ENCODE results near the gene PDGFA.

Gene PDGFA

DNA sequence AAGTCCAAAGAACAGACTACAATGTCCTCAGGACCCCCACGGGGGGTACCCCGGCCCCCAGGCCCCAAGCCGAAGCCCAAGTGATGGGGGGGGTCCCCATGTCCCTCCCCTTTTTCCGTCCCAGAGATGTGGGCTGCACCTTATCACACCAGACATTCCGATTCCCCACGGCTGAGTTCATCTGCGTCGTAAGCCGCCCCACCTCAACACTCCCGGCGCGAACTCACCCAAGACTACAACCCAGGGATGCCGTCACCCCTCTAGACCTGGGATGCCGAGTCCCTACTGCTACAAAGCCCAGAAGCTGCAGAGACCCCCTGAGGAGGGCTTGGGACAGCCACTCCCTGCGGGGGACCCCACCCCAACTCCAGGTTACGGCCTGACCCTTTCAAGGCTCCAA, 14.5 kb downstream of the PDGFA start:
- no peak for DNase-seq

- no peak for DNase-seq
These were observed 15.2 kb downstream of the PDGFA start for GRCh38 chr7:504221-505111.

GRCh38 chr7:503575-504111, 16.0 kb downstream of the PDGFA start:
- no peak for DNase-seq

DNA sequence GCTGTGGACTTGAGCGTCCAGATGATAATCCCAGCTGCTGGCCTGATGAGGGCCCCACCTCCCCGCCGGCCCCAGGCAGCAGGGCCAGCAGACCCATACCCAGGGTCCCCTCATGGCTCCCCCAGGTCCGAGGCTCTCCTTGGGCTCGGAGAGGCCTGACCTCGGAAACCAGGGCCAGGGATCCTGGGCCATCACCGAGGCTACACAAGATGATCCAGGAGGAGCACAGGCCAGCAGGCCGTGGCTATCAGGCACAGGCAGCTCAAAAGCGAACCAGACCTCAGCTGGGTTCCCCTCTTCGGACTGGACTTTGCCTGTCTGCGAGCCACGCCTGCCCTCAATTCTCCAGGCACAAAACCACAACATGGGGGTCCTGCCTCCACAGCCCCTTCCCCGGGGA, 17.4 kb downstream of the PDGFA start:
- DNase-seq: no peak

GRCh38 chr7:501526-501925, 18.1 kb downstream of the PDGFA start:
- no peak for DNase-seq

DNA sequence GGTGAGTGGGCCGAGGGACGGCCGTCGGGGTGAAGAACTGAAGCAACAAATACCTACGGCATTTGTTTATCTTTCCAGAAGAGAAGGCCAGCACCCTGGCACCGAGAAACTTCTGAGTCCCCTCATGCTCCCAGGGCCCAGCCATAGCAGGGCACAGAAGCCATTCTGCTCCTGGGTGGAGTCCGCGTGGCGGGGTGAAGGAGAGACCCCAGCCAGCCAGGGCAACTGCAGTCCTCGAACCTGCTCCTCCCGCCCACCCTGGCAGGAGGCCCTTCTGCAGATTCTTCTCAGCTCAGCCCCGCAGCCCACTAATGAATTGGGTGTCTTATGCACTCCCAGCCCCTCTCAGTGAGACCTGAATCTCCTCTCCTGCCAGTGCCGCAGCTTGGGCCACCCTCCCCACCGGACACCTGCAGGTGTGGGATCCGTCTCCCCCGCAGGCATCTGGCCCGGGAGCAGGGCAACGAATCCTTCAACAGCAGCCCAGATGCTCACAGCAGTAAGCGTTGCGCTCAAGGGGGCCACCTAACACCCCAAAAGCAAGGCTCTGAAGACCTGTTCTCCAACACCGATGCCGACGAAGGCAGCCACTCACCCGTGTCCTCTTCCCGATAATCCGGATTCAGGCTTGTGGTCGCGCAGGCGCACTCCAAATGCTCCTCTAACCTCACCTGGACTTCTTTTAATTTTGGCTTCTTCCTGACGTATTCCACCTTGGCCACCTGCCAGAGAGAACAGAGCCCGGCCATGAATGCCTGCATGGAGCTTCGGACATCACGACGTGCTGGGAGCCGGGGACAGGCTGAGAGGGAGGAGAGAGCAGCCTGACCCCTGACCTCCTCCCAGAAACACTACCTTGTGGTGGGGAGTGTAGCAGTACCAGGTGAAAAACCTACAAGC, 18.9 kb downstream of the PDGFA start:
- no peak for DNase-seq

DNA sequence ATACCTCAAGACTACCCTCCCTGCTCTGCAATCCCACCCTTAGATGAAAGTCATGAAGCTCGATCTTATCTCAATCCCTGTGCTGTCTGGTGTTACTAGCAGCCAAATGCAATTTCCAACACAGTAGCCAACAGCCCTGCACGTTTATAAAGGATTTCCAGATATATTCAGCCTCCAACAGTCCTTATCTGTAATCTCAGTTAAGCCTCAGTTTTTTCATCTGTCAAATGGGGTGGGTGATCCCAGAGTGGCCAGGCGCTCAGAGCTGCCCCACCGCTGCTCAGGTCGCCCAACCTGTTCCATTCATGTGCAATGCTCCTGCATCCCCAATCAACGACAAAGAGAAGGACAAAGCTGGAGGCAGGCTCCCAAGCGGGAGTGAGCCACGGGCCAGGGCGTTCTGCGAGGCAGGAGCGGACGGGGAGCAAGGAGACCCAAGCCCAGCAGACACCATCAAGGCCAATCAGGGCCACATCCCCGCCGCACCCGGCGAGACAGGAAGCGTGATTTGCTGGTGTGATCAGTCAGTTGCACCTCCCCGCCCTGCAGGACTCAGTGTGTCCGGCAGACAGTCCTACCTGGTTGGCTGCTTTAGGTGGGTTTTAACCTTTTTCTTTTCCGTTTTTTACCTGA, 19.7 kb downstream of the PDGFA start:
- DNase-seq: no peak

DNA sequence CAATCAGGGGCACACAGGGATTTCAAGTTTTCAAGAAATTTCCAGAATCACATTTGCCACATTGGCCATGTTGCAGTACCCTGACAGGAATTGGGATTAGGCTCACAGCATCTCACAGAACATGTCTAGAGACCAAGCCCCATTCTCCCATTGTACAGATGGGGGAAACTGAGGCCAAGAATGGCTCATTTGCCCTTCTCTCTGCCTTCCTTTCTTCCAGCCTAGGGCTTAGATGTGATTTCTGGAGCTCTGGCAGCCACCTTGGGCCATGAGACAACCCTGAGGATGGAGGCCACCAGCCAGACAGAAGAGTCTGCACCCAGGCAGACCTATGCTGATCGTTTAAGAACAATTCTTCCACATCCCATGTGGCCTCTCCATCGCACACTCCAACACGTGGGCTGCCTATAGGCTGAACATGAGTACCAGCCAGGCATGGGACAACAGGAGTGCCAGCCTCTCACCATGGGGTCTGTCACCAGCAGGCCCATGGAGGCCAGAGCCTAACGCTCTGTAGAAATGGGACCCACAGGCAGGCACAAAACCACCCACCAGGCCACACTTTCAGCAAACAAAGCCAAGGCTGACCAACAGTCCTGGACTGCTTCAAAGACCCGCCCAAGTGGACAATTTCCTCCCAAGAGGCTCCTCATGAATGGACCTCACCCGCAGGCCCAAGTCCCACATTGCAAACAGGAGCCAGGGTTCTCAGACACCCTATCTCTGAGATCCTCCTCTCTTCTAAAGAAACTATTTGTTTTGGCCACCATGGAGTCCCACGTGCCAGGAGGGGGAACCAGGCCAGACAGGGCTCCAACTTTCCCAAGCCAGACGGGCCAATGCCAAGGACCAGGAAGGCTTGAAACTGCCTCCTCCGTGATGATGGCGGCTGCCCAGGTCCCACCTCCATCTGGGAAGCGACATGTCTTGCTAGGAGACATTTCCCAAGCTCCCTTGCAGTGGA, 20.7 kb downstream of the PDGFA start:
- no peak for DNase-seq

GRCh38 chr7:497946-498655, 21.5 kb downstream of the PDGFA start:
- peak in 22 of 51 donors; percentile 14 to 80 (median 40) for DNase-seq

- DNase-seq: no peak
These were observed 22.3 kb downstream of the PDGFA start for GRCh38 chr7:497346-497745.

GRCh38 chr7:496528-497295, 22.9 kb downstream of the PDGFA start:
- no peak for DNase-seq

GRCh38 chr7:495761-496321, 23.8 kb downstream of the PDGFA start:
- no peak for DNase-seq

GRCh38 chr7:495326-495725, 24.3 kb downstream of the PDGFA start:
- DNase-seq: no peak

DNA sequence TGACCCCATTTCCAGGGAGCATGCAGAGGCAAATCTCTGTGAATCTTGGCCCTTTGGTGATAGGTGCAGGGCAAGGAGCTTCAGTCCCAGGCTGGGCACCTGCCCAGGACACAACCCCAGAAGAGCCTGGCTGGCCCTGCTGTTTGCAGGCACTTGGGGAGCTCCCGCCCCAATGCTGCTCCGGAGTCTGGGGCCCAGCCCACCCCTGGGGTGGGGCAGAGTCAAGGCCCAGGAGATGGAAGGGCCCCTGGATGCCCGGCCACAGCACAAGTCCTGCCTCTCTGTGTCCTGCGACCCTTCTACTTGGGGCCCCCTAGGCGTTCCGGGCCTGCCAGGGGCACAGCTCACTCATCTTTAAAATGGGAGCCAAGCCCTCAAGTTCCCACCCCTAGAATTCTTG, 24.7 kb downstream of the PDGFA start:
- DNase-seq: no peak

GRCh38 chr7:494259-494687, 25.4 kb downstream of the PDGFA start:
- no peak for DNase-seq

DNA sequence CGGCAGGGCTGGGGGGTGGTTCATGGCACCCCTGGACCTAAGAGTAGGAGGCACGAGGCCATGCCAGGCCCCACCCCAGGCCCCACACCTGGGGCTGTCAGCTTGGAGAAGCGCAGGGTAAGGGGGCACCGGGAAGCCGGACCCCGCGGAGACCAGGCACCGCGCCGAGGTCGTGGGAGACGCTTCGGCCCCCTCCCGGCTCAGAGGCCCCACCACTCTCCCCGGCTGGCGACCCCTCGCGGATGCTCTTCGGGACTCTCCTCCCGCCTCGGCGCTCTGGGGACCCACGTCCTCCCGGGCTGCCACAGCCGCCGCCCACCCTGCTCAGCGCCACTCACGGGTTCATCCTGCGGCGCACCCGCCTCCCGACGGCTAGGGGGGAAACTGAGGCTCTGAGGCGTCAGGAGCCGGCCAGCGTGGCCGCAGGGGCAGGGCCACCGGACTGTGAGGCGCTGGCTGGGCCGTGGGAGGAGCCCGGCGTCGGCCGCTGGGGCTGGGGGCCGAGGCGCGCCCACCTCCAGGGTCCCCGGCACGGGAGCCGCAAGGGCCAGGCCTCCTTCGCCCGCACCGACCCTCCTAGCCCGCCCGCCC, 25.9 kb downstream of the PDGFA start:
- DNase-seq: no peak

GRCh38 chr7:492714-493065, 27.0 kb downstream of the PDGFA start:
- DNase-seq: no peak

DNA sequence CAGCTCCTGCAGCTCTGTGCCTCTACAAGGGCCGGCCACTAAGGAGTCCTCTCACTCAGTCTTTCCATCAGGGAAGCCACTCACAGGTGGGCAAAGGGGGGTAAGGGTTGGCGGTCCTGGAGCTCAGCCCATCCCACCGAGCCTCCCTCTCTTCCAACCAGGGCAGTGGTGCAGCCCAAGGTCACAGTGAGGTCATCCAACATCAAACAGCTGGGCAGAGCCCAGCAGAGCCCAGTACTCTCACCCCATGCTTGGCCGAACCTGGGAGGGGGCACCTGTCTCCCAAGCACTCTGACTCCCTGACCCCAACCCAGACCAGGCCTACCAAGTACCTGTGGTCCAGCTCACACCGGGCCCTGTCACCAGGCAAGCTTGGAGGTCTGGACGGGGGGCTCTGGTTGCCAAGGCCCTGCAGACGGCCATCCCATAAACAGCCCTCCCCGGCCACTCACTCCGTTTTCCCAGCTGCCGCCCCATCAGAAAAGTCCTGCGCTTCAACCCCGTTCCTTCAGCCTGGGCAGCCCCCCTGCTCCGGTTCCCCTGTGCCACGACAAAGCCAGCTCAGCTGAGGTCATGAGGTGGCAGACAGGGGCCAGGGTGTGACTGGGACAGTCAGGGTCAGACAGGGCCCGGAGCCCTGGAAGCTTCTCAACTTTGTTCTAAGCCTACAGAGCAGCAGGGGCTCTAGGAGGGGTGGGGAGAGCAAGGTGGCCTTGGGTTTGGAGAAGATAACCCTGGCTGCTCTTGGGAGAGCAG, 27.5 kb downstream of the PDGFA start:
- DNase-seq: no peak
